BE2C (cell line): ENCODE data around the gene RPS25. TPM values are rescaled to one million over a fixed set of nuclear protein-coding genes. Genes with fewer than 3 reads are reported as not detected.
A peak's percentile ranks its signal among the peaks of the same experiment; 100 is the strongest.
"Not testable (repeated sequence)": the region's sequence is repeated elsewhere in the genome, so short reads cannot be mapped to it uniquely, and the experiment has no call there.

ENCODE experiments used
- DNase-seq: peaks from one replicate; pipeline ENCODE4 v3.0.0-alpha.2; 2020
- H3K27me3 ChIP-seq: fragments of 250-450 bp; sonication (Bioruptor Pico); 2 replicates; pipeline ENCODE4 v1.5.1; 2020; ENCODE audit warnings: mild to moderate bottlenecking
- H3K36me3 ChIP-seq: fragments of 250-450 bp; sonication (Bioruptor Pico); 2 replicates; pipeline ENCODE4 v1.5.1; 2020; ENCODE audit warnings: mild to moderate bottlenecking
- H3K4me1 ChIP-seq: fragments of 250-450 bp; sonication (Bioruptor Pico); 2 replicates; pipeline ENCODE4 v1.5.1; 2020
- H3K4me3 ChIP-seq: 2 replicates; pipeline ENCODE4 v1.5.1; 2011; ENCODE audit warnings: low read depth, low read length
- H3K9me3 ChIP-seq: fragments of 250-450 bp; sonication (Bioruptor Pico); 2 replicates; pipeline ENCODE4 v1.5.1; 2020
- polyA plus RNA-seq: library from polyadenylated mRNA; unstranded; fragments of >200 nt; gene quantifications from one replicate; pipeline ENCODE4 v1.2.1, GENCODE V29; 2012; ENCODE audit warnings: low read depth, missing spikeins; ENCODE audit not compliant: insufficient read length, insufficient read depth
- TF ChIP-seq, protein P1 (sequence below): IDR thresholded peaks from 2 replicates; pipeline ENCODE4 v1.5.1; 2012; ENCODE audit warnings: mild to moderate bottlenecking, low read depth, low read length

The RPS25 gene
- polyA plus RNA-seq: 1,079 TPM

GRCh38 chr11:119018074-119018938 is at the start of gene RPS25, which contains the start of gene TRAPPC4:
Gene RPS25, minus strand, starts transcription at chr11:119018343. Its CDS starts 59 bp downstream, at chr11:119018284.
Gene TRAPPC4, plus strand, starts transcription at chr11:119018766. Its CDS starts 30 bp downstream, at chr11:119018796.
- no peaks in the 10 kb centered on the region for H3K27me3 ChIP-seq
- H3K4me1 ChIP-seq: no peaks in the 10 kb centered on the region
- TF ChIP-seq, protein P1, sequence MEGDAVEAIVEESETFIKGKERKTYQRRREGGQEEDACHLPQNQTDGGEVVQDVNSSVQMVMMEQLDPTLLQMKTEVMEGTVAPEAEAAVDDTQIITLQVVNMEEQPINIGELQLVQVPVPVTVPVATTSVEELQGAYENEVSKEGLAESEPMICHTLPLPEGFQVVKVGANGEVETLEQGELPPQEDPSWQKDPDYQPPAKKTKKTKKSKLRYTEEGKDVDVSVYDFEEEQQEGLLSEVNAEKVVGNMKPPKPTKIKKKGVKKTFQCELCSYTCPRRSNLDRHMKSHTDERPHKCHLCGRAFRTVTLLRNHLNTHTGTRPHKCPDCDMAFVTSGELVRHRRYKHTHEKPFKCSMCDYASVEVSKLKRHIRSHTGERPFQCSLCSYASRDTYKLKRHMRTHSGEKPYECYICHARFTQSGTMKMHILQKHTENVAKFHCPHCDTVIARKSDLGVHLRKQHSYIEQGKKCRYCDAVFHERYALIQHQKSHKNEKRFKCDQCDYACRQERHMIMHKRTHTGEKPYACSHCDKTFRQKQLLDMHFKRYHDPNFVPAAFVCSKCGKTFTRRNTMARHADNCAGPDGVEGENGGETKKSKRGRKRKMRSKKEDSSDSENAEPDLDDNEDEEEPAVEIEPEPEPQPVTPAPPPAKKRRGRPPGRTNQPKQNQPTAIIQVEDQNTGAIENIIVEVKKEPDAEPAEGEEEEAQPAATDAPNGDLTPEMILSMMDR: no peak
- peak within 1 kb of the TSS; percentile 87 for H3K4me3 ChIP-seq
- H3K9me3 ChIP-seq: no peaks in the 10 kb centered on the region
- peak; percentile 96 for DNase-seq
- H3K36me3 ChIP-seq: peaks cover 66% of the 10 kb centered on the region

DNA sequence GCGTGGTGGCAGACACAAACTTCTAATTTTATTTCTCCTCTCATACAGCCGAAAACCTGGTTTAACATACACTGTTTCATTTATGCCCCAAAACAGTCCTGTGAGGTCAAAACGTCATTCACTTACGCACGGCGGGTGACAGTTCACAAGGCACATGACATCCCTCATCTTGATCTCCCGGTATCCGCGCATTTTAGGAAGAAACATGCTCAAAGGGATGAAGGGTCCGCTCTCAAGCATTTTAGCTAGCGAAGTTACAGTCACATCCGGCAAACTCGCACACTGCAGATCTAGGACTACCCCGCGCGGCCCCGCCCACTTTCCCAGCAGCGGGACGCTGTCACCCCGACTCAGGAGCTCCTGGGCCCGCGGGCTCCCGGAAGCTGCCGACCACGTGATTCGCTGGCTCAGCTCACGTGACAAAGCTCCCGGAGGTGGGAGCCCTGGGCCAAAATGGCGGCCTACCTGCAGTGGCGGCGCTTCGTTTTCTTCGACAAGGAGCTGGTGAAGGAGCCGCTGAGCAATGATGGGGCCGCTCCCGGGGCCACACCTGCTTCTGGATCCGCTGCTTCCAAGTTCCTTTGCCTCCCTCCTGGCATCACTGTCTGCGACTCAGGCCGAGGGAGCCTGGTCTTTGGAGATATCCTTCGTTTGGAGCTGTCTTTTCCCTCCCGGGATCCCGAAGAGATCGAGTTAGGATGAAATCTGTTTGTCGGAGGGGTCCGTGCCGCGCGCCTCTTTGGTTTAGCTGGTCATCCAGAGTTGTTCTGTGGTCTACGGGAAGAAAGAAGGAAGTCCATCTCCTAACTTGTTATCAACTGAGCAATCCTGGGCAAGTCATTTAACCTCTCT is 49.5 kb upstream of the RPS25 start, which contains the start of gene VPS11:
Gene VPS11 (plus strand): TSS at position 448 of the 852 bp plus-strand sequence. CDS start 6 bp downstream, at position 454.
- TF ChIP-seq, protein P1: no peak
- no peaks in the 10 kb centered on the region for H3K27me3 ChIP-seq

DNA sequence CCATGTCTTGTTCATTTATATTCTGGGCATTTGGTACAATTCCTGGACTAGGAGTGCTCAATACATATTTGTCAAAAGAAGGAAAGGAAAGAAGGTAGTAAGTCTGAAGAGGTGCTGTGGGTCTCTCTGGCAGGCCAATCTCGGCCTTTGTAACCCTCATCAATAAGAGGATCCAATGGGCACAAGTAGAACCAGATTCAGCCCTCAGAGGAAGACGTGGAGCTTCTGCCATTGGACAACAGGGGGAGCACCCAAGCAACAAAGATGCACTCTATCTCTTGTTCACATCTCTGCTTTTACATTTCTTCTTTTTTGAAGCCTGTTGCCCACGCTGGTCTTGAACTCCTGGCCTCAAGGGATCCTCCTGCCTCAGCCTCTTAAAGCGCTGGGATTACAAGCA is 47.2 kb upstream of the RPS25 start:
- TF ChIP-seq, protein P1: peak; percentile 75
- Histone ChIP-seq H3K4me1 (no peaks in the 10 kb centered on the region), H3K4me3 (no peak overlapping the region), H3K9me3 (no peaks in the 10 kb centered on the region), H3K36me3 (peaks cover 4% of the 10 kb centered on the region; the same call in 1 of the 2 replicates), H3K27me3 (no peaks in the 10 kb centered on the region)
- peak; percentile 52 for DNase-seq

More for the DNA sequence above, 49.5 kb upstream of the RPS25 start, which contains the start of gene VPS11:
- peak within 1 kb of the TSS; percentile 100 for H3K4me3 ChIP-seq
- no peaks in the 10 kb centered on the region for H3K4me1 ChIP-seq
- peak; percentile 98 for DNase-seq
- H3K36me3 ChIP-seq: peaks cover 19% of the 10 kb centered on the region
- no peaks in the 10 kb centered on the region for H3K9me3 ChIP-seq

- TF ChIP-seq, protein P1: no peak
- H3K27me3 ChIP-seq: no peaks in the 10 kb centered on the region
- no peaks in the 10 kb centered on the region for H3K36me3 ChIP-seq
- no peaks in the 10 kb centered on the region for H3K4me1 ChIP-seq
- H3K9me3 ChIP-seq: no peaks in the 10 kb centered on the region
- DNase-seq: no peak
- no peak overlapping the region for H3K4me3 ChIP-seq
These were observed 44.6 kb upstream of the RPS25 start for GRCh38 chr11:119062779-119063178.

DNA sequence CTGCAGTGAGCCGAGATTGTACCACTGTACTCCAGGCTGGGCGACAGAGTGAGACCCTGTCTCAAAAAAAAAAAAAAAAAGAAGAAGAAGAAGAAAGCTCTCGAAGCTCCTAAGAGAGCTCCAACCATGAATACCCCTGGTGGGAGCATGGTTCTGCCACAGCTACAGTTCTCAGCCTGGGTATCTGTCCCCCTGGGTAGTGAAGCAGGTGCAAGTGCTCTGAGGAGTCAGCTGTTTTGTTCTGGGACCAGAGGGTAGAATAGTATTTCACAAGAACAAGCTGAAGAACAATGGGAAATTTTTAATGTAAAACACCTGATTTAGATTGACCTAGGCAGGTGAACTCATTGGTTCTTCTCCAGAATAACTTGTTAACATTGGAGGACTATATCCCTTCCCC is 43.1 kb upstream of the RPS25 start:
- Histone ChIP-seq H3K4me1 (no peaks in the 10 kb centered on the region), H3K27me3 (no peaks in the 10 kb centered on the region), H3K4me3 (no peak overlapping the region), H3K36me3 (no peaks in the 10 kb centered on the region), H3K9me3 (no peaks in the 10 kb centered on the region)
- DNase-seq: no peak
- TF ChIP-seq, protein P1: no peak

DNA sequence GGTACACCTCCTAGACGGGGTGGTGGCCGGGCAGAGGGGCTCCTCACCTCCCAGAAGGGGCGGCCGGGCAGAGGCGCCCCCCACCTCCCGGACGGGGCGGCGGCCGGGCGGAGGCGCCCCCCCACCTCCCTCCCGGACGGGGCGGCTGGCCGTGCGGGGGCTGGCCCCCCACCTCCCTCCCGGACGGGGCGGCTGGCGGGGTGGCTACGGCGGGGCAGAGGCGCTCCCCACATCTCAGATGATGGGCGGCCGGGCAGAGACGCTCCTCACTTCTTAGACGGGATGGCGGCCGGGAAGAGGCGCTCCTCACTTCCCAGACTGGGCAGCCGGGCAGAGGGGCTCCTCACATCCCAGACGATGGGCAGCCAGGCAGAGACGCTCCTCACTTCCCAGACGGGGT is 41.0 kb upstream of the RPS25 start:
- H3K27me3 ChIP-seq, H3K4me1 ChIP-seq, H3K9me3 ChIP-seq, DNase-seq, H3K4me3 ChIP-seq: not testable (repeated sequence)
- peaks cover 12% of the 10 kb centered on the region for H3K36me3 ChIP-seq
